Panc1 (cell line): Measurements from ENCODE around the gene MYBPH.

ENCODE experiments used
- CTCF ChIP-seq: fragments of 450-650 bp; IDR thresholded peaks from 2 replicates; pipeline ENCODE4 v1.5.1; 2017; ENCODE audit warnings: mild to moderate bottlenecking
- POLR2AphosphoS5 ChIP-seq: IDR thresholded peaks from 2 replicates; pipeline ENCODE4 v1.6.1; 2012; ENCODE audit warnings: mild to moderate bottlenecking, low read depth, low read length, moderate library complexity
- TF ChIP-seq, protein P1 (sequence below), 2 experiments: IDR thresholded peaks; 2 replicates each; pipeline ENCODE4 v1.6.1; 2011 to 2012; ENCODE audit warnings: low read depth in 2 of 2, control low read depth in 1 of 2, low read length in 1 of 2, mild to moderate bottlenecking in 1 of 2, moderate library complexity in 1 of 2; ENCODE audit not compliant: insufficient read depth in 1 of 2

GRCh38 chr1:203219934-203220333 is 44.3 kb upstream of the MYBPH start:
- TF ChIP-seq CTCF (no peak), POLR2AphosphoS5 (no peak)
- TF ChIP-seq, protein P1, sequence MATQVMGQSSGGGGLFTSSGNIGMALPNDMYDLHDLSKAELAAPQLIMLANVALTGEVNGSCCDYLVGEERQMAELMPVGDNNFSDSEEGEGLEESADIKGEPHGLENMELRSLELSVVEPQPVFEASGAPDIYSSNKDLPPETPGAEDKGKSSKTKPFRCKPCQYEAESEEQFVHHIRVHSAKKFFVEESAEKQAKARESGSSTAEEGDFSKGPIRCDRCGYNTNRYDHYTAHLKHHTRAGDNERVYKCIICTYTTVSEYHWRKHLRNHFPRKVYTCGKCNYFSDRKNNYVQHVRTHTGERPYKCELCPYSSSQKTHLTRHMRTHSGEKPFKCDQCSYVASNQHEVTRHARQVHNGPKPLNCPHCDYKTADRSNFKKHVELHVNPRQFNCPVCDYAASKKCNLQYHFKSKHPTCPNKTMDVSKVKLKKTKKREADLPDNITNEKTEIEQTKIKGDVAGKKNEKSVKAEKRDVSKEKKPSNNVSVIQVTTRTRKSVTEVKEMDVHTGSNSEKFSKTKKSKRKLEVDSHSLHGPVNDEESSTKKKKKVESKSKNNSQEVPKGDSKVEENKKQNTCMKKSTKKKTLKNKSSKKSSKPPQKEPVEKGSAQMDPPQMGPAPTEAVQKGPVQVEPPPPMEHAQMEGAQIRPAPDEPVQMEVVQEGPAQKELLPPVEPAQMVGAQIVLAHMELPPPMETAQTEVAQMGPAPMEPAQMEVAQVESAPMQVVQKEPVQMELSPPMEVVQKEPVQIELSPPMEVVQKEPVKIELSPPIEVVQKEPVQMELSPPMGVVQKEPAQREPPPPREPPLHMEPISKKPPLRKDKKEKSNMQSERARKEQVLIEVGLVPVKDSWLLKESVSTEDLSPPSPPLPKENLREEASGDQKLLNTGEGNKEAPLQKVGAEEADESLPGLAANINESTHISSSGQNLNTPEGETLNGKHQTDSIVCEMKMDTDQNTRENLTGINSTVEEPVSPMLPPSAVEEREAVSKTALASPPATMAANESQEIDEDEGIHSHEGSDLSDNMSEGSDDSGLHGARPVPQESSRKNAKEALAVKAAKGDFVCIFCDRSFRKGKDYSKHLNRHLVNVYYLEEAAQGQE (IDR thresholded peaks at IDR 0.05; ENCODE audit: insufficient read depth in 1 of 2, low read depth in 2 of 2, low read length in 1 of 2): peak; percentile 87 to 91
